Glutamatergic neuron (in vitro differentiated cells): Measurements from ENCODE around the gene PDE7B. TPM values are rescaled to one million over a fixed set of nuclear protein-coding genes. Genes with fewer than 3 reads are reported as not detected.

Source experiments
- DNase-seq: peaks from one replicate; pipeline ENCODE4 v3.0.0; 2022
- H3K27ac Mint-ChIP-seq: one replicate; pipeline ENCODE4 v1.8.0; 2020; ENCODE audit warnings: mild to moderate bottlenecking, mixed read lengths, inconsistent platforms; ENCODE audit not compliant: unreplicated experiment
- H3K27me3 Mint-ChIP-seq: one replicate; pipeline ENCODE4 v1.8.0; 2020; ENCODE audit warnings: mild to moderate bottlenecking, moderate library complexity, mixed read lengths, inconsistent platforms; ENCODE audit not compliant: unreplicated experiment
- H3K36me3 Mint-ChIP-seq: one replicate; pipeline ENCODE4 v1.8.0; 2020; ENCODE audit warnings: mild to moderate bottlenecking, mixed read lengths, inconsistent platforms; ENCODE audit not compliant: unreplicated experiment
- H3K4me1 Mint-ChIP-seq: one replicate; pipeline ENCODE4 v1.8.0; 2020; ENCODE audit warnings: mild to moderate bottlenecking, low read depth, mixed read lengths, inconsistent platforms; ENCODE audit not compliant: unreplicated experiment
- H3K4me3 Mint-ChIP-seq: one replicate; pipeline ENCODE4 v1.8.0; 2020; ENCODE audit warnings: mild to moderate bottlenecking, mixed read lengths, inconsistent platforms; ENCODE audit not compliant: unreplicated experiment
- H3K9me3 Mint-ChIP-seq: one replicate; pipeline ENCODE4 v1.8.0; 2020; ENCODE audit warnings: mild to moderate bottlenecking, moderate library complexity, mixed read lengths, inconsistent platforms; ENCODE audit not compliant: unreplicated experiment
- CTCF ChIP-seq: fragments of 200-600 bp; sonication (generic); IDR thresholded peaks from one replicate; pipeline ENCODE4 v1.5.0; 2021; ENCODE audit not compliant: partially characterized antibody, unreplicated experiment
- total RNA-seq: library from RNA; stranded (reverse); fragmentation: NEBNext Ultra II Directional; extraction: Animal tissue kit (Norgen Biotek cat#: 25700); gene quantifications from one replicate; pipeline ENCODE4 v1.2.1, GENCODE V29; 2021; ENCODE audit not compliant: unreplicated experiment

PDE7B gene
- total RNA-seq, 1 donor from 2014 or later = not detected

- no peak for DNase-seq
- Mint-ChIP-seq H3K9me3 (no peaks in the 10 kb centered on the region), H3K27ac (no peak overlapping the region), H3K4me1 (peaks cover 7% of the 10 kb centered on the region), H3K36me3 (no peaks in the 10 kb centered on the region), H3K4me3 (no peak overlapping the region), H3K27me3 (no peaks in the 10 kb centered on the region)
- TF ChIP-seq CTCF = no peak
These were observed 21.0 kb upstream of the PDE7B start for GRCh38 chr6:135830452-135830881.

GRCh38 chr6:135831016-135831415 is 20.5 kb upstream of the PDE7B start:
- no peaks in the 10 kb centered on the region for H3K9me3 Mint-ChIP-seq
- peaks cover 6% of the 10 kb centered on the region for H3K4me1 Mint-ChIP-seq
- TF ChIP-seq CTCF = no peak
- no peaks in the 10 kb centered on the region for H3K27me3 Mint-ChIP-seq
- H3K36me3 Mint-ChIP-seq = no peaks in the 10 kb centered on the region
- H3K27ac Mint-ChIP-seq = no peak overlapping the region
- DNase-seq = no peak
- no peak overlapping the region for H3K4me3 Mint-ChIP-seq

GRCh38 chr6:135832166-135832565 is 19.3 kb upstream of the PDE7B start:
- no peaks in the 10 kb centered on the region for H3K9me3 Mint-ChIP-seq
- DNase-seq = no peak
- H3K4me3 Mint-ChIP-seq = no peak overlapping the region
- no peaks in the 10 kb centered on the region for H3K36me3 Mint-ChIP-seq
- no peak for TF ChIP-seq CTCF
- H3K4me1 Mint-ChIP-seq = no peaks in the 10 kb centered on the region
- H3K27ac Mint-ChIP-seq = no peak overlapping the region
- H3K27me3 Mint-ChIP-seq = no peaks in the 10 kb centered on the region

- H3K4me1 Mint-ChIP-seq = no peaks in the 10 kb centered on the region
- H3K9me3 Mint-ChIP-seq = no peaks in the 10 kb centered on the region
- TF ChIP-seq CTCF = no peak
- no peak for DNase-seq
- H3K4me3 Mint-ChIP-seq = no peak overlapping the region
- H3K27me3 Mint-ChIP-seq = no peaks in the 10 kb centered on the region
- no peaks in the 10 kb centered on the region for H3K36me3 Mint-ChIP-seq
- no peak overlapping the region for H3K27ac Mint-ChIP-seq
These were observed 17.7 kb upstream of the PDE7B start for GRCh38 chr6:135833771-135834170.

GRCh38 chr6:135837735-135838449 is 13.6 kb upstream of the PDE7B start:
- H3K4me3 Mint-ChIP-seq = no peak overlapping the region
- no peak for DNase-seq
- H3K27me3 Mint-ChIP-seq = no peaks in the 10 kb centered on the region
- no peak overlapping the region for H3K27ac Mint-ChIP-seq
- no peak for TF ChIP-seq CTCF
- H3K4me1 Mint-ChIP-seq = no peaks in the 10 kb centered on the region
- no peaks in the 10 kb centered on the region for H3K36me3 Mint-ChIP-seq
- no peaks in the 10 kb centered on the region for H3K9me3 Mint-ChIP-seq
